ENCODE measurements around the gene CREB1.
A peak's percentile ranks its signal among the peaks of the same experiment; 100 is the strongest.

CREB1 gene

GRCh38 chr2:207549145-207549544 lies 19.4 kb downstream of the CREB1 start:
- ChIA-PET CTCF (interaction anchor here (1.5 to 1.6 kb wide), 2 partner anchors 9 to 14 kb away, joined by 4 read pairs; no protein-coding TSS in a partner anchor), POLR2A (interaction anchor here (0.6 to 1.2 kb wide), 2 partner anchors 19 to 27 kb away, joined by 3 read pairs; partner anchors contain the start of gene CREB1)
- H3K4me1 ChIP-seq (ENCODE audit: control extremely low read depth in 1 of 4, control insufficient read depth in 4 of 4, insufficient read depth in 4 of 4, low read length in 3 of 4), result no peaks in the 10 kb centered on the region
- H3K27ac ChIP-seq (ENCODE audit: insufficient read depth in 1 of 2, low read depth in 1 of 2, low read length in 2 of 2, poor library complexity in 1 of 2, severe bottlenecking in 2 of 2), result no peak overlapping the region
- WGBS (ENCODE audit: insufficient coverage), result no CpG with 5 or more reads among the region's 2 CpGs
- H3K9me3 ChIP-seq (ENCODE audit: control extremely low read depth in 1 of 5, control insufficient read depth in 4 of 5, insufficient read depth in 2 of 5, low read depth in 1 of 5, low read length in 4 of 5), result no peaks in the 10 kb centered on the region
- H3K36me3 ChIP-seq (ENCODE audit: control insufficient read depth in 4 of 4, insufficient read depth in 4 of 4, low read length in 3 of 4), result peaks cover 0 to 7% (median 2%) of the 10 kb centered on the region in 4 experiments
- H3K27me3 ChIP-seq (replicated peaks in 2 of 5; ENCODE audit: control insufficient read depth in 4 of 5, insufficient read depth in 5 of 5, low read length in 4 of 5), result no peaks in the 10 kb centered on the region
- no peak for DNase-seq
- no peak overlapping the region for H3K4me3 ChIP-seq (ENCODE audit: control insufficient read depth in 1 of 7, extremely low read depth in 1 of 7, insufficient read depth in 4 of 7, low read depth in 2 of 7, low read length in 6 of 7)

- peaks cover 18 to 52% (median 33%) of the 10 kb centered on the region in 4 experiments for H3K36me3 ChIP-seq (ENCODE audit: control insufficient read depth in 4 of 4, insufficient read depth in 4 of 4, low read length in 3 of 4)
Measured at GRCh38 chr2:207558079-207558491, 28.3 kb downstream of the CREB1 start.

GRCh38 chr2:207561386-207562080 lies 31.8 kb downstream of the CREB1 start:
- CTCF ChIA-PET, result interaction anchor here (1.6 kb wide), 1 partner anchor 11 kb away, joined by 3 read pairs; no protein-coding TSS in a partner anchor
- peaks cover 14 to 55% (median 38%) of the 10 kb centered on the region in 4 experiments for H3K36me3 ChIP-seq (ENCODE audit: control insufficient read depth in 4 of 4, insufficient read depth in 4 of 4, low read length in 3 of 4)
- H3K27me3 ChIP-seq (replicated peaks in 2 of 5; ENCODE audit: control insufficient read depth in 4 of 5, insufficient read depth in 5 of 5, low read length in 4 of 5), result no peaks in the 10 kb centered on the region

More at GRCh38 chr2:207558079-207558491, 28.3 kb downstream of the CREB1 start:
- no peak overlapping the region for H3K4me3 ChIP-seq (ENCODE audit: control insufficient read depth in 1 of 7, extremely low read depth in 1 of 7, insufficient read depth in 4 of 7, low read depth in 2 of 7, low read length in 6 of 7)
- no peaks in the 10 kb centered on the region for H3K4me1 ChIP-seq (ENCODE audit: control extremely low read depth in 1 of 4, control insufficient read depth in 4 of 4, insufficient read depth in 4 of 4, low read length in 3 of 4)
- ChIA-PET POLR2A (no interaction called here), CTCF (interaction anchor here (0.5 to 0.8 kb wide), 2 partner anchors 9 to 72 kb away, joined by 3 to 4 read pairs; no protein-coding TSS in a partner anchor)
- DNase-seq, result no peak
- no peaks in the 10 kb centered on the region for H3K27me3 ChIP-seq (replicated peaks in 2 of 5; ENCODE audit: control insufficient read depth in 4 of 5, insufficient read depth in 5 of 5, low read length in 4 of 5)
- H3K27ac ChIP-seq (ENCODE audit: insufficient read depth in 1 of 2, low read depth in 1 of 2, low read length in 2 of 2, poor library complexity in 1 of 2, severe bottlenecking in 2 of 2), result no peak overlapping the region
- no peaks in the 10 kb centered on the region for H3K9me3 ChIP-seq (ENCODE audit: control extremely low read depth in 1 of 5, control insufficient read depth in 4 of 5, insufficient read depth in 2 of 5, low read depth in 1 of 5, low read length in 4 of 5)
- WGBS (ENCODE audit: insufficient coverage), result 92% methylated on average over 1 of the region's 1 CpG

GRCh38 chr2:207565736-207566500 lies 36.2 kb downstream of the CREB1 start:
- no peaks in the 10 kb centered on the region for H3K9me3 ChIP-seq (ENCODE audit: control extremely low read depth in 1 of 5, control insufficient read depth in 4 of 5, insufficient read depth in 2 of 5, low read depth in 1 of 5, low read length in 4 of 5)
- no peak overlapping the region for H3K4me3 ChIP-seq (ENCODE audit: control insufficient read depth in 1 of 7, extremely low read depth in 1 of 7, insufficient read depth in 4 of 7, low read depth in 2 of 7, low read length in 6 of 7)
- CTCF ChIA-PET, result interaction anchor here (1.0 kb wide), 1 partner anchor 13 kb away, joined by 3 read pairs; no protein-coding TSS in a partner anchor
- peaks cover 14 to 54% (median 30%) of the 10 kb centered on the region in 4 experiments for H3K36me3 ChIP-seq (ENCODE audit: control insufficient read depth in 4 of 4, insufficient read depth in 4 of 4, low read length in 3 of 4)
- no peaks in the 10 kb centered on the region for H3K4me1 ChIP-seq (ENCODE audit: control extremely low read depth in 1 of 4, control insufficient read depth in 4 of 4, insufficient read depth in 4 of 4, low read length in 3 of 4)
- DNase-seq, result no peak
- POLR2A ChIA-PET, result interaction anchor here (0.7 kb wide), 1 partner anchor 157 kb away, joined by 3 read pairs; no protein-coding TSS in a partner anchor
- H3K27ac ChIP-seq (ENCODE audit: insufficient read depth in 1 of 2, low read depth in 1 of 2, low read length in 2 of 2, poor library complexity in 1 of 2, severe bottlenecking in 2 of 2), result no peak overlapping the region
- no peaks in the 10 kb centered on the region for H3K27me3 ChIP-seq (replicated peaks in 2 of 5; ENCODE audit: control insufficient read depth in 4 of 5, insufficient read depth in 5 of 5, low read length in 4 of 5)
- 100% methylated on average over 5 of the region's 7 CpGs for WGBS (ENCODE audit: insufficient coverage)

More at GRCh38 chr2:207561386-207562080, 31.8 kb downstream of the CREB1 start:
- POLR2A ChIA-PET, result no interaction called here
- WGBS (ENCODE audit: insufficient coverage), result 100% methylated on average over 4 of the region's 6 CpGs
- Histone ChIP-seq H3K4me1 (ENCODE audit: control extremely low read depth in 1 of 4, control insufficient read depth in 4 of 4, insufficient read depth in 4 of 4, low read length in 3 of 4) (no peaks in the 10 kb centered on the region), H3K27ac (ENCODE audit: insufficient read depth in 1 of 2, low read depth in 1 of 2, low read length in 2 of 2, poor library complexity in 1 of 2, severe bottlenecking in 2 of 2) (no peak overlapping the region), H3K4me3 (ENCODE audit: control insufficient read depth in 1 of 7, extremely low read depth in 1 of 7, insufficient read depth in 4 of 7, low read depth in 2 of 7, low read length in 6 of 7) (no peak overlapping the region), H3K9me3 (ENCODE audit: control extremely low read depth in 1 of 5, control insufficient read depth in 4 of 5, insufficient read depth in 2 of 5, low read depth in 1 of 5, low read length in 4 of 5) (no peaks in the 10 kb centered on the region)
- no peak for DNase-seq

GRCh38 chr2:207567671-207568070 lies 37.9 kb downstream of the CREB1 start:
- peaks cover 11 to 53% (median 26%) of the 10 kb centered on the region in 4 experiments for H3K36me3 ChIP-seq (ENCODE audit: control insufficient read depth in 4 of 4, insufficient read depth in 4 of 4, low read length in 3 of 4)
- H3K9me3 ChIP-seq (ENCODE audit: control extremely low read depth in 1 of 5, control insufficient read depth in 4 of 5, insufficient read depth in 2 of 5, low read depth in 1 of 5, low read length in 4 of 5), result no peaks in the 10 kb centered on the region
- H3K4me3 ChIP-seq (ENCODE audit: control insufficient read depth in 1 of 7, extremely low read depth in 1 of 7, insufficient read depth in 4 of 7, low read depth in 2 of 7, low read length in 6 of 7), result no peak overlapping the region
- H3K27ac ChIP-seq (ENCODE audit: insufficient read depth in 1 of 2, low read depth in 1 of 2, low read length in 2 of 2, poor library complexity in 1 of 2, severe bottlenecking in 2 of 2), result no peak overlapping the region
- POLR2A ChIA-PET, result no interaction called here
- DNase-seq, result peak in 1 of 3 donors; percentile 18
- CTCF ChIA-PET, result interaction anchor here (0.8 to 1.5 kb wide), 3 partner anchors 12 to 166 kb away, joined by 3 to 4 read pairs (median 3); no protein-coding TSS in a partner anchor
- no peaks in the 10 kb centered on the region for H3K27me3 ChIP-seq (replicated peaks in 2 of 5; ENCODE audit: control insufficient read depth in 4 of 5, insufficient read depth in 5 of 5, low read length in 4 of 5)
- no peaks in the 10 kb centered on the region for H3K4me1 ChIP-seq (ENCODE audit: control extremely low read depth in 1 of 4, control insufficient read depth in 4 of 4, insufficient read depth in 4 of 4, low read length in 3 of 4)

- ChIA-PET POLR2A (interaction anchor here (1.0 to 1.1 kb wide), 2 partner anchors 8 to 54 kb away, joined by 3 to 4 read pairs; partner anchors contain the start of gene METTL21A), CTCF (no interaction called here)
- Histone ChIP-seq H3K27ac (ENCODE audit: insufficient read depth in 1 of 2, low read depth in 1 of 2, low read length in 2 of 2, poor library complexity in 1 of 2, severe bottlenecking in 2 of 2) (no peak overlapping the region), H3K4me1 (ENCODE audit: control extremely low read depth in 1 of 4, control insufficient read depth in 4 of 4, insufficient read depth in 4 of 4, low read length in 3 of 4) (no peaks in the 10 kb centered on the region), H3K4me3 (ENCODE audit: control insufficient read depth in 1 of 7, extremely low read depth in 1 of 7, insufficient read depth in 4 of 7, low read depth in 2 of 7, low read length in 6 of 7) (no peak overlapping the region), H3K9me3 (ENCODE audit: control extremely low read depth in 1 of 5, control insufficient read depth in 4 of 5, insufficient read depth in 2 of 5, low read depth in 1 of 5, low read length in 4 of 5) (no peaks in the 10 kb centered on the region), H3K27me3 (replicated peaks in 2 of 5; ENCODE audit: control insufficient read depth in 4 of 5, insufficient read depth in 5 of 5, low read length in 4 of 5) (no peaks in the 10 kb centered on the region), H3K36me3 (ENCODE audit: control insufficient read depth in 4 of 4, insufficient read depth in 4 of 4, low read length in 3 of 4) (peaks cover 11 to 61% (median 31%) of the 10 kb centered on the region in 4 experiments)
- DNase-seq, result peak in 2 of 3 donors; percentile 4 to 27
- WGBS (ENCODE audit: insufficient coverage), result no CpG with 5 or more reads among the region's 3 CpGs
Measured at GRCh38 chr2:207571370-207571769, 41.6 kb downstream of the CREB1 start.
